ENCODE results near the gene LMF1.
A peak's percentile ranks its signal among the peaks of the same experiment; 100 is the strongest.

GRCh38 chr16:979859-980594 lies 9.2 kb upstream of the LMF1 start:
- TF ChIP-seq EZH2 (IDR thresholded peaks at IDR 0.05; ENCODE audit: low read depth, low read length, severe bottlenecking) (peak; percentile 73), POLR2AphosphoS5 (IDR thresholded peaks at IDR 0.05; ENCODE audit: low read depth, low read length) (no peak), SP4 (IDR thresholded peaks at IDR 0.05; ENCODE audit: low read length) (no peak), PHF8 (conservative IDR thresholded peaks at IDR 0.05; ENCODE audit: low read depth, low read length) (no peak), MAX (IDR thresholded peaks at IDR 0.05) (peak; percentile 6; the same call in 1 of the 2 replicates), CTCF (IDR thresholded peaks at IDR 0.05; ENCODE audit: control extremely low read depth in 1 of 3, insufficient read depth in 1 of 3, low read depth in 1 of 3, low read length in 3 of 3) (no peak), TCF12 (IDR thresholded peaks at IDR 0.05; ENCODE audit: low read depth, low read length) (no peak), RAD21 (IDR thresholded peaks at IDR 0.05 in 1 of 2, conservative IDR thresholded peaks at IDR 0.05 in 1 of 2; ENCODE audit: low read depth in 2 of 2, low read length in 2 of 2) (no peak), TAF1 (IDR thresholded peaks at IDR 0.05; ENCODE audit: low read depth, low read length) (no peak), POLR2A (IDR thresholded peaks at IDR 0.05; ENCODE audit: control extremely low read depth in 1 of 2, low read depth in 2 of 2, low read length in 2 of 2) (no peak), FOSL1 (IDR thresholded peaks at IDR 0.05; ENCODE audit: insufficient read depth, low read depth, low read length) (no peak)

Measured in H1 (cell line).